GM21619 (cell line): Measurements from ENCODE around the gene MAPK8IP2.

Experiments used
- ATAC-seq: cut with Tn5 transposase; IDR thresholded peaks from one replicate; pipeline ENCODE4 v1.9.1; 2021; ENCODE audit not compliant: unreplicated experiment

Gene MAPK8IP2

DNA sequence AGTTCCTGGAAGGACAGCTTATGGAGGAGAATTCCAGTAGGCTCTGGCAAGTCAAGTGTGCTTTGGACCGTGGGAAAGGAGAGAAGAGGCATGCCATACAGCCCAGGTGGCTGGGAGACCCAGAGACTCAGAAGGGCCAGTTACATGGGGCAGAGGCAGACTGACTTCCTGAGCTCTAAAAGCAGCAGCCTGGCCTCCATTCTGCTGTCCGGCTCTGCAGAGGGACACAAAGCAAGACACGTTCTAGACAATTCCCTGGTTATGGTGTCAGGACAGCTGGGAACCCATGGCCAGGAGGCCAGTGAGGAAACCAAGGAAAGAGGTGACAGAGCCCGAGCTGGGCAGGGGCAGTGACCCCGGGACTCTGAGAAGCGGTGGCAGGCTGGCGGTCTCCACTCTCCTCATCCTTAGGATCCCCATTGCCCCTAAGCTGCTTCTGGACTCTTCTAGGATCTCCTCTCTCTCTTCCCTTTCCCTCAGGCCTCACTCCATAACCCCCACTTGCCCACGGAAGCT, 25.1 kb upstream of the MAPK8IP2 start:
- ATAC-seq: no peak

GRCh38 chr22:50576070-50576469, 24.5 kb upstream of the MAPK8IP2 start:
- ATAC-seq: no peak

- no peak for ATAC-seq
Observed at GRCh38 chr22:50576806-50577696, 23.5 kb upstream of the MAPK8IP2 start.

DNA sequence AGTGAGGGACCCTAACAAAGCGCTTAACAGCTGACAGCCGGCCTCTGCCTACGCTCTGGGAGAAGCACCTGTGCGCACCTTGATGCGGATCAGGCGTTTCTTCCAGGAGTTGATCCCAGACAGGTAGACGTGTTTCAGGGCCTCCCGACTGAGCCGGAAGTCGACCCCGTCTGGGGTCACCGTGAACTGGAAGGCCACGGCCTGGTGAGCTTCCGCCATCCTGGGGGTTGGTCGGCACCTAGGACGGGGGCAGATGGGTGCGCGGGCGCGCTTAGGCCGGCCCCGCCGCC, 23.0 kb upstream of the MAPK8IP2 start:
- ATAC-seq: no peak

DNA sequence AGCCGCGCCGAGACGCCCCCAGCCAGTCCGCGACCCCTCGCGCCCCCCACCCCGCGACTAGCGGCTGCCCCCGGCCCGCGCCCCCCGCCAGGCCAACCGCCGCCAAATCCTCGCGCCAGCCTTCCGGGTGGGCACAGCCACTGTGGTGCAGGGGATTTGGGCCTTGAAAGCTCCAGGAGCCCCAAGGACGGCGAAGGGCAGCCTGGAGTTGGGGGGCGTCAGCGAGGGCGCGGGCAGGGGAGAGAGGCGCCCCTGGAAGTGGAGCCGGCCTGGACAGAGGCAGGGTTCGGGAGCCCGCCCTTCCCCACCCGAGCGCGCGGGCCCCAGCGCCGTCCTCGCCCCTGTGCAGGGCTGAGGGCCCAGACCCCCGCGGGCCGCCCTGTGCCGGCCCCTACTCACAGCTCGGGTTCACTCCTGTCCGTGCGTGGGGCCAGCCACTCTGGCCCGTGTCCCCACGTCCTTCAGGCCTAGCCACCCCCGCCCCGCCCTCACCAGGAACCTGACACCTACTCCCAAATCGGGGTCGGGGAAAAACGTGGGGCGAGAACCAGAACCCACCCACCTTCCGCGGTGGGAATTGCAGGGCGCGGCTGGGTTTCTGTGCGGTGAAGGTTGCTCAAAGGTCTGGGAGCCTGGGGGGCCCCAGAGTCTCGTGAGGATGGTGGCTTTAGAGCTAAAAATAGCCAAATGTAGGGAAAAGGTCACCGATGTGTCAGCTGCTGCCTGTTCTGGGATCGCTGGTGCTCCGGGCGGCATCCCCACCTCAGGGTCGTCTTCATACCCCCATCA, 22.4 kb upstream of the MAPK8IP2 start, which contains the start of gene CPT1B:
TSS of gene CPT1B (minus strand) at position 441 of the 789 bp plus-strand sequence. CDS start 512 bp downstream, outside the sequence.
- no peak for ATAC-seq

DNA sequence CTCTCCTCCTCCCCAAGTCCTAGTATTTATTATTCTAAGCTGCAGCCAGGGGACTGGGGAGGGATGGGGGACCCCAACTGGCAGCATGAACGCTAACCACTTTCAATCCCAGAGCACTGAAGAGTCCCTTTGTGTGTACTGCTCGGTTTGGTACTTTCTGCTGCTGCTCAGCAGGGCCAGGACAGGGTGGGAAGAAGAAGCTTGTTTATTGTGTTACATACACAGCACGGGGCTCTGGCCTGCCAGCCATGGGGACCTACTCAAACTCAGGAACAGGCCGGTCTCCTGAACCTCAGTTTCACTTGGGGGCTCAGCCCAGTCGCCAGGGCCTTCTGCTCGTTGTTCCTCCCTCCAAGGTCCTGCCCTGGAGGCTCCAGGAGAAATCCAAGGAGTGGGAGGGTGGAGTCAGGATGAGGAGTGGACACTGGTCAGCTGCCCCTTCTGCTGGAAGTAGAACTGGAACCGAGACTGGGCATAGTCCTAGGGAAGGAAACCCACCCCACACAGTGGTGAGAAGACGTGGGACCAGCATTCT, 21.8 kb upstream of the MAPK8IP2 start:
- ATAC-seq: no peak

DNA sequence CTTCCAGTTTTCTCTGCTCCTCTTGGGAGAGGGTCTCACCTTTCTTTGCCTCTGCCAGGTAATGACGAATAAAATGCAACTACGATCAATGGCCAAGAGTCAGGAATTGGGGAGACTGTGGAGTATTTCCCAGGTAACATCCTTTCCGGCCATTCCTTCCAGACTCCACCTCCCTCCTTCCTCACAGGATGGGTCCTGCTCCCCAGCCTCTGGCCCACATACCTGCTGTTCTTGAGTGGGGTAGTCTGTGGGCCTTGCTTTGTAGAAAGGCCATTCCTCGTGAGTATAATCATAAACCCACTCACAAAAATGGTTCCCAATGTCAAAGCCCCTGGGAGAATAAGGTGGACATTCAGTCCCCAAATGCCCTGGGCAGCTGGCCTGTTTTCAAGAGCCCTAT, 20.8 kb upstream of the MAPK8IP2 start:
- no peak for ATAC-seq

DNA sequence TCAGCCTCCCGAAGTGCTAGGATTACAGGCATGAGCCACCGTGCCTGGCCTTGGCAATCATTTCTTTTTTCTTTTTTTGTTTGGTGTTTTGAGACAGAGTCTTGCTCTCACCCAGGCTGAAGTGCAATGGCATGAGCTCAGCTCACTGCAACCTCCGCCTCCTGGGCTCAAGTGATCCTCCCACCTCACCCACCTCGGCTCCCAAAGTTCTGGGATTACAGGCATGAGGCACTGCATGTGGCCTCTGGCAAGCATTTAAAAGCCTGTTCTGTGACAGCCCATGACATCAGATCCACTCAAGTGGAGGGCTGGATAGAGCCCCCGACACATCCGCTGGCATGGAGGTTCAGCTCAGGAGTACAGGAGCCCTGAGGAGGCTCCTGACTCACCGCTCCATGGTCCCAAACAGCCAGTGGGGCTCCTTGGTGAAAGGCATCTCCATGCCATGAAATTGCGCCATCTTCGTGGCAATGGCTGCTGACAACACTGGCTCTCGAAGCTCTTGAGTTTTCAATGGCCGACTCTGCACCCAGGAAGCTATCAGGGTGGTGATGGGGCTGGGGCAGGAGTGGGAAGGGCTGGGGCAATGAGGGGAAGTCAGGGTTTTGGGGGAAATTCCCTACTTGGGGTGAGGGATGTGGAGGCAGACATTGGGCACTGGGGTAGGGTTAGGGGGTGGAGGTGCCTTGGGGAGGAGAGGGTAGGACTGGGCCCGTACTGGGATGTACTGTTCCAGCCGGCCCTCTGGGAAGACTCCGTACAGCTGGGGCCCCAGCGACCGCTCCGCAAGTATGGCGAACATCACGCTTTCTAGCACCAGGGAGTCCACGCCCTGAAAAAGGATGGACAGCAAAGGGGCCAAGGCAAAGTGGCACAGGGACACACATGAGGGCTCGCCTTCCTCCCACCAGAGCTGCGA, 19.3 kb upstream of the MAPK8IP2 start:
- no peak for ATAC-seq

GRCh38 chr22:50581950-50582492, 18.6 kb upstream of the MAPK8IP2 start:
- ATAC-seq: no peak

GRCh38 chr22:50582493-50583293, 17.9 kb upstream of the MAPK8IP2 start, which contains the start of gene CHKB:
TSS of gene CHKB (minus strand) at chr22:50582849. CDS start at chr22:50582781, 68 bp downstream.
- peak; percentile 86 for ATAC-seq

DNA sequence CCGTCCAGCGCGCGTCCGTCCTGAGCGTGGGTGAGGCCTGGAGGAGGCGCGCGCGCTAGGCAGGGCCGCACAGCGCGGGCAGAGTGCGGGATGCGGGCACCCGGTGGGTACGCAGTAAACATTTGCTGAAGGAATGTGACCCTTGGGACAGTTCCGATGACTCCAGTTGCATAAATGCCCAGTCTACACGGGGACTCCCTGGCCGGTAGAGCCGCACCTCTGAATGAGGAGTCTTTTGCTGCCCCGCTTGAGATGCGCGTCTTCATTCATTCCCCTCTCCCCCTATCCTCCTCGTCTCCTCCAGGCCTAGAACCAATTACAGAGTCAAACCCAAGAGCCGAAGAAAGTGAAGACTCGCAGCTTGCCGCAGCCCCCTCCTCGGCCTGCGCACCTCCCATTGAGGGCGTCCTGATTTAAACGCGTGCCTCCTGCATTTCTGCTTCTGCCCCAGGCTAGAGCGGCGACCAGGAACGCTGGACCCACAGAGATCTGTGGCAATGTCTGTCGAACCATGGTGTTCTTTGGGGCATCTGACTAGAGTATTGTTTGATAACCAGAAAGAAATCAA, 17.2 kb upstream of the MAPK8IP2 start:
- ATAC-seq: peak; percentile 28

DNA sequence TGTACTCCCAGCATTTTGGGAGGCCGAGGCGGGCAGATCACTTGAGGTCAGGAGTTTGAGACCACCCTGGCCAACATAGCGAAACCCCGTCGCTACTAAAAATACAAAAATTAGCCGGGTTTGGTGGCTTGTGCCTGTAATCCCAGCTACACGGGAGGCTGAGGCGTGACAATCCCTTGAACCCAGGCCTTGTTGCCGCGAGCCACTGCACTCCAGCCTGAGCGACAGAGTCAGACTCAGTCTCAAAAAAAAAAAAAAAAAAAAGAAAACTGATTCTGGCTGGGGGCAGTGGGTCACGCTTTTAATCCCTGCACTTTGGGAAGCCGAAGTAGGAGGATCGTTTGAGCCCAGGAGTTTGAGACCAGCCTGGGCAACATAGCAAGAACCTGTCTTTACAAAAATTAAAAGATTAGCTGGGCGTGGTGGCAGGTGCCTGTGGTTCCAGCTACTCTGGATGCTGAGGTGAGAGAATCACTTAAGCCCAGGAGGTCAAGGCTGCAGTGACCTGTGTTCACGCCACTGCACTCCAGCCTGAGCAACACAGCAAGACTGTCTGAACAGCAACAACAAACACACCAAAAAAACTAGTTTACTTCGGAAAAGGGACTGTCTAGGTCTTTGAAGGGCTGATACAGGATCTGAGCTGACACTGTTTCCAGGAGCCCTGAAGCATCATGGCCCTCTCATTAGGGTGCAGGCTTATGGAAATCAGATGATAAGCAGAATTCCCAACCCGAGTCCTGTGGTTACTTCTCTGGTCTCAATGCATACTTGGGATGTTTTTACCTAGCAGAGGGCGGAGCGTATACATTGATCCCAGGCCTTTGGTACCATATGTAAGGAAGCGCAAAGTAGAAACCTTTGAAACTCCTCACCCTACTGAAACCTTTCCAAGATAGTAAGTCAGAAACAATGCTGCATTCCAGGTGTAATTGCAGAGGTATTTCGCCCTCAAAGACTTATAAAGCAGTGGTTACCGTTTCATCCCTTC, 16.2 kb upstream of the MAPK8IP2 start:
- ATAC-seq: no peak

GRCh38 chr22:50585238-50585637, 15.4 kb upstream of the MAPK8IP2 start:
- no peak for ATAC-seq

- no peak for ATAC-seq
Observed at GRCh38 chr22:50585781-50586180, 14.8 kb upstream of the MAPK8IP2 start.

GRCh38 chr22:50586416-50586815, 14.2 kb upstream of the MAPK8IP2 start:
- no peak for ATAC-seq

GRCh38 chr22:50587407-50587806, 13.2 kb upstream of the MAPK8IP2 start:
- no peak for ATAC-seq

DNA sequence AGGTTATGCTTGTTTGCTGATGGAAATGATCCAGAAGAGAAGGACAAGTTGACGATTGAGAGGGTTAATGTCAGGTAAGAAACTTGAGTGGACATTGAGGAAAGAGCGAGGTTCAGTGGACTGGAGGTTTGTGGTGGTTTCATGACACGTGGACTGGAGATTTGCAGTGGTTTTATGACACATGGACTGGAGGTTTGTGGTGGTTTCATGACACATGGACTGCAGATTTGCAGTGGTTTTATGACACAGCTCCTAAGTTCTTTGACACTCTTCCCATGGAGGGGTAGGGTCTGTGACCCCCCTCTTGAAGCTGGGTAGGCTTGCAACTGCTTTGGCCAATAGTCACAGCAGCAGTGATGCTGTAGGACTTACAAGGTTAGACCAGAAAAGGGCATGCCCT, 5.4 kb upstream of the MAPK8IP2 start:
- ATAC-seq: no peak

- ATAC-seq: no peak
Observed at GRCh38 chr22:50597097-50597496, 3.5 kb upstream of the MAPK8IP2 start.
